ENCODE results near the gene WDR18.

DNA sequence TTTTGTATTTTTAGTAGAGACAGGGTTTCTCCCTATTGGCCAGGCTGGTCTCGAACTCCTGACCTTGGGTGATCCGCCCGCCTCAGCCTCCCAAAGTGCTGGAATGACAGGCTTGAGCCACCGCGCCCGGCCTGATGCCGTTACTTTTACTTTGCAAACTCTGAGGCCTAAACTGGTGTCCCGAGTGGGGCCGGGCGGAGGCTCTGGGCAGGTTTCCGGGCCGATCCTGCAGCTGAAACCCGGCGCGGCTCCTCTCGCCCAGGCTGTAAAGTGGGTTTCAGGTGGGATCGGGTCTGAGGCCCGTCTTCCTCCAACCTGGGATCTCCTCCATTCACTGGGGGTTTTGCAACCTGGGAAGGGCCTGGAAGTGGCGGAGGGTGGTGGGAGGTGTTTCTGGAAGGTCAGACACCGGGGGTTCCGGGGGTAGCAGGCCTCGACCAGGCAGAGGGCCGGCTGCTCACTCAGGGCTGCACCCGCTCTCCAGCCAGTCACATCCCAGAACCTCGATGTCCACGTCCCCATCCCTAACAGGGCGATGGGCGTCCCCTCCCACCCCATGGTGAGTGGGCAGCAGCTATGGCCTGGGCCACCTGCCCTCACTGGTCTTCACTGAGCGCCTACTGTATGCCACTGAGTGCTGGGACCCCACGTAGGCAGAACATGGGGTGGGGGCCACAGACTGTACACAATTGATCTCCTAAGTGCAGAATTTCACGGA lies 21.3 kb upstream of the WDR18 start:
- TF ChIP-seq, protein P1, sequence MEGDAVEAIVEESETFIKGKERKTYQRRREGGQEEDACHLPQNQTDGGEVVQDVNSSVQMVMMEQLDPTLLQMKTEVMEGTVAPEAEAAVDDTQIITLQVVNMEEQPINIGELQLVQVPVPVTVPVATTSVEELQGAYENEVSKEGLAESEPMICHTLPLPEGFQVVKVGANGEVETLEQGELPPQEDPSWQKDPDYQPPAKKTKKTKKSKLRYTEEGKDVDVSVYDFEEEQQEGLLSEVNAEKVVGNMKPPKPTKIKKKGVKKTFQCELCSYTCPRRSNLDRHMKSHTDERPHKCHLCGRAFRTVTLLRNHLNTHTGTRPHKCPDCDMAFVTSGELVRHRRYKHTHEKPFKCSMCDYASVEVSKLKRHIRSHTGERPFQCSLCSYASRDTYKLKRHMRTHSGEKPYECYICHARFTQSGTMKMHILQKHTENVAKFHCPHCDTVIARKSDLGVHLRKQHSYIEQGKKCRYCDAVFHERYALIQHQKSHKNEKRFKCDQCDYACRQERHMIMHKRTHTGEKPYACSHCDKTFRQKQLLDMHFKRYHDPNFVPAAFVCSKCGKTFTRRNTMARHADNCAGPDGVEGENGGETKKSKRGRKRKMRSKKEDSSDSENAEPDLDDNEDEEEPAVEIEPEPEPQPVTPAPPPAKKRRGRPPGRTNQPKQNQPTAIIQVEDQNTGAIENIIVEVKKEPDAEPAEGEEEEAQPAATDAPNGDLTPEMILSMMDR (IDR thresholded peaks at IDR 0.05; ENCODE audit: low read depth, low read length) = no peak
- no peak for TF ChIP-seq POLR2A (IDR thresholded peaks at IDR 0.05; ENCODE audit: extremely low read depth, insufficient read length)
- TF ChIP-seq MYC (IDR thresholded peaks at IDR 0.05; ENCODE audit: low read depth, low read length) = no peak
- TF ChIP-seq, protein P2, sequence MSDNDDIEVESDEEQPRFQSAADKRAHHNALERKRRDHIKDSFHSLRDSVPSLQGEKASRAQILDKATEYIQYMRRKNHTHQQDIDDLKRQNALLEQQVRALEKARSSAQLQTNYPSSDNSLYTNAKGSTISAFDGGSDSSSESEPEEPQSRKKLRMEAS (IDR thresholded peaks at IDR 0.05; ENCODE audit: low read depth, low read length) = no peak
